Endothelial cell of hepatic sinusoid (primary cell): ENCODE data around the gene KCNIP2.

Experiments used
- in situ Hi-C: cut with HindIII; loops from 2 replicates; pipeline ENCODE4 v1.10.0; 2017; ENCODE audit warnings: low sequenced_read_pairs

The KCNIP2 gene

DNA sequence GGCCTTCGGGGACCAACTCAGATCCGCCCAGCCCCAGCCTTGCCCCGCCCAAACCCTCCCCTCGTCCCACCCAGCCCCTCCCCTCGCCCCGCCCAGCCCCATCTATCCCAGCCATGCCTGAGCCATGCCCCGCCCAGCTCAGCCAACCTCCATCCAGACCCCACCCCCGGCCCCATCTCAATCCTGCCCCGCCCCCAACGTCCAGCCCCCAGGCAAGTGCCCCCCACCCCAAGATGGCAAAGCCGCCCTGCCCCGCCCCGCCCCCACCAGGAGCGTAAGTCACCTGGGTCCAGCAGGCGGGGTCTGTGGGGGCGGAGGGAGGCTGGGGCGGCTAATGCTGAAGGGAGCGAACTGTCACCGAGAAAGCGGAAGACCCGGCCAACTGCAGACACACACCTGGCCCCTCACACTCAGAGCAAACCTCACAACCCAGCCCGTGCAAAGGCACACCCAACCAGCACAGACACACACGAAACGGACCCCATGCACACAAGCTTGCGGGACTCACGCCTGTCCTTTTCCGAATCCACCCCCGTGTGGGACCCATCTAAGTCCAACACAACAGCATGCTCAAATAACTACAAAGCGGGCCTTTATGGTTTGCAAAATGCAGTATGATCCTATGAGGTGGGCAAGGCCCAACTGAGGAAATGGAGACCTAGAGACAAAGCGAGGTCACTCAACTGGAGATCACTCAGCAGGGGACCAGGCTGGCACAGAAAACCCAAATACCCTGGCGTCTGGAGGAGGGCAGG lies 13.9 kb downstream of the KCNIP2 start:
- in situ Hi-C loops = no loop called here

DNA sequence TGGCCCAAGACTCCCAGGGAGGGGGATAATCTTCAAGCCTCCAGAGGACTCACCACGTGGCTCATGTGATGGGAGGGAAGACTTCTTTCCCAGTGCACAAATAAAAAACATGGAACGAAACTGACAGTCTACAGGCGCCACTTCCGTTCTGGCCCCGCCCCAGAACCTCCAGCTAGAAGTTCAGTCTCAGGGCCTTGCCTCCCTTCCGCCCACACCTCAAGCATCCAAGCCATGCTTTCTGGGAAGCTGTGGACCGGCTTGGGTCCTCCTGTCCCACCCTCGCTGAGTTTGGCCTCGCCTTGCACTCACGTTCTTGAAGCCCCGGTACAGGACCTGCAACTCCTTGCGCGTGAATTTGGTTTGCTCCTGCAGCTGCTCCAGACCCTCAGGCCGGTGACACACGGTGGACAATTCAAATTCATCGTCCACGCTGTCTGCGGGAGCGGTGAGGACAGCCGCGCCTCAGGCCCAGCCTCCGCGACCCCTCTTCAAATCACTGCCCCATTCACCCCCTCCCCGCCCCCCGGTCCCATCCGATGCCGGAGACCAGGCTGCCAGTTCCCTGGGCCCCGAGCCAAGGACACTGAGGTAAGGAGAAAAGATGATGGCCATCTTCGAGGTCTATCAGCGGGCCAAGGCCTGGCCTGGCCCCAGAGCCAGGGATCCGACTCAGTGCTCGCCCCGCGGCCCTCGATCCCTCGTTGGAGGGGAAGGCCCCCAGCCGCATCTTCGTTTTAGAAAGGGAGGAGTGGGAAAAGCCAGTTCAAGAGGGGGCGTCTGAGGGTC lies 14.6 kb downstream of the KCNIP2 start:
- in situ Hi-C loops = no loop called here

- in situ Hi-C loops = no loop called here
Measured at GRCh38 chr10:101827919-101828600, 15.5 kb downstream of the KCNIP2 start.

- in situ Hi-C loops = no loop called here
Measured at GRCh38 chr10:101826852-101827434, 16.7 kb downstream of the KCNIP2 start.

- in situ Hi-C loops = no loop called here
Measured at GRCh38 chr10:101824736-101825135, 18.9 kb downstream of the KCNIP2 start.

- in situ Hi-C loops = no loop called here
Measured at GRCh38 chr10:101818872-101819633, 24.5 kb downstream of the KCNIP2 start.

DNA sequence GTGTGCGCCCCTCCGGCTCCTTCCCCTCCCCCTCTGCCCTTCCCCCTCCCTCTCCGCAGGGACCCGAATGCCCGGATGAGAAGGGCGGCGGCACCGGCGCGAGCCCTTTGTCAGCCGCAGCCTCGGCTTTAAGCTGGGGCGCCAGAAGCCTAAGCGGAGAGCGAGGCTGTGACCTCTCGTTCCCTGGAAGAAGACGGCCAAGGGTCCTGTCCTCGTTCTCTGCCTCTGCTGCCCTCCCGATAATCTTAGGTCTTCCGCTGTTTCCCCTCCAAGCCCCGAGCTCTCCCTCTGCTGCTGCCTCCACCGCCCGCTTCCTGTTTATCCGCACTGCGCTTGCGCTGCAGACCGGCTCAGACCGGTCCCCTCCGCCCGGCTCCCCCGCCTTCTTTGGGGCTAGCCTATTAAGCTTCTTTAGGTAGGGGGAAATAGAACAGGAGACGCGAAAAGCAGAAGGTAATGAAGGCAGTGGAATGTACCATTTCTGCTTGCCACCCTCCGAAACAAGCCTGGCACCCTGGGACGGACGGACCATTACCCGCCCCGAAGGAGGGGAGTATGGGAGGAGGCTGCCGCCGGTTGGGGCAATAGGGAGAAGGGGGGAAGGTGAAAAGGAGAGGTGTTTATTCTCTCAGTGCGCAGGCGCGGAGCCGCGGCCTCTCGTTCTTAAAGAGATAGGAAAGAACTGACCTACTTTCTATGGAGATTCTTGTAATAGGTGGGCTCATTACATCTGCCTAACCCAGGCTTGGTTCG lies 25.3 kb downstream of the KCNIP2 start, which contains the start of gene OGA:
OGA (minus strand) TSS at position 326 of the 753 bp plus-strand sequence. CDS start 422 bp downstream, outside the sequence.
- in situ Hi-C loops = no loop called here

GRCh38 chr10:101817337-101818118 lies 26.1 kb downstream of the KCNIP2 start:
- in situ Hi-C loops = no loop called here

GRCh38 chr10:101816913-101817336 lies 26.7 kb downstream of the KCNIP2 start:
- in situ Hi-C loops = no loop called here

GRCh38 chr10:101816376-101816775 lies 27.2 kb downstream of the KCNIP2 start:
- in situ Hi-C loops = no loop called here

- in situ Hi-C loops = no loop called here
Measured at GRCh38 chr10:101814466-101815071, 29.0 kb downstream of the KCNIP2 start.

DNA sequence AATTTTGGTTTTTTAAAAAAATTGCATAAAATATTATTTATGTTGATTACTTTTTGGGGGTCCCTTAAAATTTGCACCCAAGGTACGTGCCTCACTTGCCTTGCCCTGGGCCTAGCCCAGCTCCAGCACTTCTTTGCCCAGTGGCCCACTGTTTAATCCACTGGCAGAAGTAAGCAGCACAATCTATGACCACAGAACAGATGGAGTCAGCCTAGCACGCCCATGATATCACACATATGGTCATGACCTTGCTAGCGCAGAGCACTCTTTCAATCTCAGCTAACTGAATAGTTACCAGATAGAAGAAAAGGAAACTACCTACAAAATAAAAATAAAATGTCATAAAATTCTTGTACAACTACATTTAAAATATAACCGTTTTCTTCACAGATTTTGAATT lies 31.0 kb downstream of the KCNIP2 start:
- in situ Hi-C loops = no loop called here

DNA sequence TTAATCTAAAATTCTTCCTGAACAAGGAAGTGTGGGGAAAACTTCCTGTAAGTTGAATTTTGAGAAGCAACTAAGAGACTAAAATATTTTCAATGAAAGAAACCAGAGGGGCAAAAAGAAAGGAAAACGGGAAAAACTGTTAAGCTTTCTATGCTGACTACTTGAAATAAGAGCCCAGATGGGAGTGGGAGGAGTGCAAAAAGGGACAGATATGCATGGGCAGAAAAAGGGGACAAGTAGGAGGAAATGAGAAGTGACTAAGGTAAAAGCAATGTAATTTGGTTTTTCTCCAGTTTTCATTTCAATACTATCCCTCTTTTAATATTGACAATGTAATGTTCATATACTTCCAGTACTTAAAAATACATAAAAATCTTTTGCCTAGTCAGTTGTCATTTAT lies 36.4 kb downstream of the KCNIP2 start:
- in situ Hi-C loops = no loop called here

DNA sequence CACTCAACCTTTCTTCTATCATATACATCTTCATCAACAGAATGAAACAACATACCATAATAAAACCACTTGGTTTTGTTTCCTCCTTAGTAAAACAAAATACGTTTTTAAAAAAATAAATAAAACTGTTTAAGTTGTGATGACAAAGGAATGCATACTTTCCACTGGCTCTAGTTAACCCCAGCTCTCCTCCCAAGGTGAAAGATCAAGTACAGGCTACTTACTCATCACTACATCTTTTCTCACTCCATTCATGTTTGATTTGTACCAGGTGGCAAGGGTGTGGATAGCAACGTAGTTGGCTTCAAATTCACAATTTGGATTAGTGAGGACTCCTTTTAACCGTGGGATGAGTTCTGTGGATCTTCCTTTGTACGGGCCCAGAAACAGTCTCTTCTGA lies 40.1 kb downstream of the KCNIP2 start:
- in situ Hi-C loops = no loop called here

DNA sequence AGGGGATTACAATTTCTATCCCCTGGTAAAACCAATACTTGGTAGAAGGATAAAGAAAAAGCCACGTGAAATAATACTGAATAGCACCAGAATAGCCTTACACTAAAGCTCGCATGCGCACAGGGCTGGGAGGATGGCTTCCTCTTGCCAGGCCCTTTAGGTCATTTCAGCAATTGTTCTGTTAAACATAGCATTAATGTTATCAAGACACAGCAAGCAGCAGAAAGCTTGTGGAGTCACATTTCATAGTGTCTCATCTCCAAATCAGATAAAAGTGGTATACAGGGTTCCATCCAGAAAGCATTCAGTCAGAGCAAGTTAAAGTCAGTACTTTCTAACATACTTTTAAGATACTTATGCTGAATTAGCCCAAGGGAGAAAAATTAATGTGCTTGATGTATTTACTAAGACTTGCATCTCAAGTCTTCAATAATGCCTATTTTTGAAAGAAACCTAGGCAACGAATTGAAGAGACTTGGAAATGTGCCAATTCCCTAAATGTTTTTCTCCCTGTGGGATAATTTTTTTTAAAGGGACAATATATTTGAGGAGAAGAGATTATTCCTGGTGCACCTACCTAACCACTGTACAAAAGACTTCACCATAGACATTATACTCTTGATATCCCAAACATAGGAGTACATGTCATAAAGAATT lies 46.1 kb downstream of the KCNIP2 start:
- in situ Hi-C loops = no loop called here

GRCh38 chr10:101793526-101793925 lies 50.1 kb downstream of the KCNIP2 start:
- in situ Hi-C loops = no loop called here

DNA sequence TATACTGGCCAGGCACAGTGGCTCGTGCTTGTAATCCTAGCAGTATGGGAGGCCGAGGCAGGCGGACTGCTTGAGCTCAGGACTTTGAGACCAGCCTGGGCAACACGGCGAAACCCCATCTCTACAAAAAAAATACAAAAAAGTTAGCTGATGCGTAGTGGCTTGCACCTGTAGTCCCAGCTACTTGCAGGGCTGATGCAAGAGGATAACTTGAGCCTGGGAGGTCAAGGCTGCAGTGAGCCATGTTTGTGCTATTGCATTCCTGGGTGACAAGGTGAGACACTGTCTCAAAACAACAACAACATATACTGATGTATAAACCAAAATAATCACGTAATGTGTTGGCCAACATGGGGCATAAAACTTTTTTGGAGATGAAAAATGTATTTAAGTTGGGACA lies 53.9 kb downstream of the KCNIP2 start:
- in situ Hi-C loops = loop anchor here (5.0 kb wide), 1 partner anchor 97 kb away; no protein-coding TSS in a partner anchor

DNA sequence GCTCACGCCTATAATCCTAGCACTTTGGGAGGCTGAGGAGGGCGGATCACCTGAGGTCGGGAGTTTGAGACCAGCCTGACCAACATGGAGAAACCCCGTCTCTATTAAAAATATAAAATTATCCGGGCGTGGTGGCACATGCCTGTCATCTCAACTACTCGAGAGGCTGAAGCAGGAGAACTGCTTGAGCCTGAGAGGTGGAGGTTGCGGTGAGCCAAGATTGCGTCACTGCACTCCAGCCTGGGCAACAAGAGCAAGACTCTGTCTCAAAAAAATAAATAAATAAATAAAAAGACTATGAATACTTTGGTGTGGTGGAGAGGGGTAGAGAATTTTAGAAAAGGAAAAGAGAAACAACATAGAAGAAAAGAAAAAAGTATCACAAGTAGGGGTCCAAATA lies 54.4 kb downstream of the KCNIP2 start:
- in situ Hi-C loops = loop anchor here (5.0 kb wide), 1 partner anchor 97 kb away; no protein-coding TSS in a partner anchor
